ENCODE measurements around the gene SPRYD4. TPM values are rescaled to one million over a fixed set of nuclear protein-coding genes. Genes with fewer than 3 reads are reported as not detected.

Gene SPRYD4
- total RNA-seq, 4 donors from 2014 or later = 1.1 to 3.7 (median 2.3) TPM

GRCh38 chr12:56528846-56529245 is 60.5 kb downstream of the SPRYD4 start:
- no peaks in the 10 kb centered on the region for H3K36me3 ChIP-seq
- no peak for ATAC-seq
- H3K4me1 ChIP-seq = peaks cover 0 to 75% (median 20%) of the 10 kb centered on the region in 3 donors
- no peaks in the 10 kb centered on the region for H3K27me3 ChIP-seq
- no peak overlapping the region for H3K4me3 ChIP-seq
- H3K9me3 ChIP-seq = no peaks in the 10 kb centered on the region
- TF ChIP-seq EP300 (IDR thresholded peaks at IDR 0.05) (no peak), POLR2AphosphoS5 (IDR thresholded peaks at IDR 0.05) (no peak), POLR2A (IDR thresholded peaks at IDR 0.05) (no peak)
- TF ChIP-seq, protein P1, sequence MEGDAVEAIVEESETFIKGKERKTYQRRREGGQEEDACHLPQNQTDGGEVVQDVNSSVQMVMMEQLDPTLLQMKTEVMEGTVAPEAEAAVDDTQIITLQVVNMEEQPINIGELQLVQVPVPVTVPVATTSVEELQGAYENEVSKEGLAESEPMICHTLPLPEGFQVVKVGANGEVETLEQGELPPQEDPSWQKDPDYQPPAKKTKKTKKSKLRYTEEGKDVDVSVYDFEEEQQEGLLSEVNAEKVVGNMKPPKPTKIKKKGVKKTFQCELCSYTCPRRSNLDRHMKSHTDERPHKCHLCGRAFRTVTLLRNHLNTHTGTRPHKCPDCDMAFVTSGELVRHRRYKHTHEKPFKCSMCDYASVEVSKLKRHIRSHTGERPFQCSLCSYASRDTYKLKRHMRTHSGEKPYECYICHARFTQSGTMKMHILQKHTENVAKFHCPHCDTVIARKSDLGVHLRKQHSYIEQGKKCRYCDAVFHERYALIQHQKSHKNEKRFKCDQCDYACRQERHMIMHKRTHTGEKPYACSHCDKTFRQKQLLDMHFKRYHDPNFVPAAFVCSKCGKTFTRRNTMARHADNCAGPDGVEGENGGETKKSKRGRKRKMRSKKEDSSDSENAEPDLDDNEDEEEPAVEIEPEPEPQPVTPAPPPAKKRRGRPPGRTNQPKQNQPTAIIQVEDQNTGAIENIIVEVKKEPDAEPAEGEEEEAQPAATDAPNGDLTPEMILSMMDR (IDR thresholded peaks at IDR 0.05) = no peak
- WGBS, 2 donors (ENCODE audit: low coverage in 1 of 2) = 100% methylated on average over 1 of the region's 1 CpG; no CpG with 5 or more reads in 1 of the 2 donors
- H3K27ac ChIP-seq = no peak overlapping the region

Other genes starting within 250 kb of the SPRYD4 start
- 100 to 1,000 TPM in 2 of 4 donors, 10 to 100 TPM in 2; 63.7 to 119 (median 102) TPM for gene RNF41, start 246.7 kb upstream of the SPRYD4 start, total RNA-seq
- 10 to 100 TPM; 23.7 to 34.7 (median 28.8) TPM for gene NABP2, start 244.2 kb upstream of the SPRYD4 start, total RNA-seq
- gene SLC39A5, start 238.5 kb upstream of the SPRYD4 start, total RNA-seq = 1 to 10 TPM in 1 of 4 donors, not detected in 3; 1.7 TPM
- gene ANKRD52, start 210.2 kb upstream of the SPRYD4 start, total RNA-seq = 10 to 100 TPM; 12.9 to 37.8 (median 15.6) TPM
- 10 to 100 TPM in 3 of 4 donors, 1 to 10 TPM in 1; 9.3 to 18.4 (median 12.5) TPM for gene COQ10A, start 201.6 kb upstream of the SPRYD4 start, total RNA-seq
- gene CS, start 168.2 kb upstream of the SPRYD4 start, total RNA-seq = 100 to 1,000 TPM; 102 to 174 (median 103) TPM
- 10 to 100 TPM; 55.7 to 82.0 (median 65.2) TPM for gene CNPY2, start 152.6 kb upstream of the SPRYD4 start, total RNA-seq
- 10 to 100 TPM; 12.6 to 73.6 (median 30.3) TPM for gene PAN2, start 134.6 kb upstream of the SPRYD4 start, total RNA-seq
- gene IL23A, start 129.7 kb upstream of the SPRYD4 start, total RNA-seq = not detected
- 10 to 100 TPM; 55.4 to 94.6 (median 82.7) TPM for gene STAT2, start 108.5 kb upstream of the SPRYD4 start, total RNA-seq
- not detected for gene APOF, start 105.7 kb upstream of the SPRYD4 start, total RNA-seq
- 1 to 10 TPM; 2.6 to 3.1 (median 3.0) TPM for gene TIMELESS, start 19.2 kb upstream of the SPRYD4 start, total RNA-seq
- not detected for gene MIP, start 13.9 kb upstream of the SPRYD4 start, total RNA-seq
- gene GLS2, start 19.6 kb downstream of the SPRYD4 start, total RNA-seq = 1 to 10 TPM; 1.1 to 4.1 (median 1.6) TPM
- 10 to 100 TPM; 25.4 to 50.2 (median 31.8) TPM for gene RBMS2, start 53.2 kb downstream of the SPRYD4 start, total RNA-seq
- 10 to 100 TPM; 32.1 to 73.2 (median 54.6) TPM for gene BAZ2A, start 161.7 kb downstream of the SPRYD4 start, total RNA-seq
- 100 to 1,000 TPM; 315 to 472 (median 432) TPM for gene ATP5F1B, start 177.4 kb downstream of the SPRYD4 start, total RNA-seq
- 100 to 1,000 TPM in 2 of 4 donors, 10 to 100 TPM in 2; 73.5 to 115 (median 104) TPM for gene PTGES3, start 219.7 kb downstream of the SPRYD4 start, total RNA-seq